Activated T-cell treated with anti-CD3 and anti-CD28 coated beads for 24 hours (primary cell): ENCODE measurements around the gene LRRC25.

Source experiments
- DNase-seq: peaks from one replicate; pipeline ENCODE4 v3.0.0-alpha.2; 2020; ENCODE audit warnings: low read depth

LRRC25 gene

GRCh38 chr19:18397242-18398202 lies at the start of gene LRRC25:
TSS of gene LRRC25 (minus strand) at chr19:18397622. CDS start at chr19:18396963, 659 bp downstream.
- no peak for DNase-seq

GRCh38 chr19:18446811-18447359 lies 49.5 kb upstream of the LRRC25 start:
- no peak for DNase-seq

GRCh38 chr19:18446145-18446810 lies 48.9 kb upstream of the LRRC25 start:
- DNase-seq: no peak

GRCh38 chr19:18445262-18445948 lies 48.0 kb upstream of the LRRC25 start:
- DNase-seq: no peak

GRCh38 chr19:18444513-18444912 lies 47.1 kb upstream of the LRRC25 start:
- DNase-seq: no peak

- no peak for DNase-seq
Measured at GRCh38 chr19:18443831-18444230, 46.4 kb upstream of the LRRC25 start.

GRCh38 chr19:18443406-18443805 lies 46.0 kb upstream of the LRRC25 start:
- DNase-seq: no peak

- DNase-seq: no peak
Measured at GRCh38 chr19:18442941-18443340, 45.5 kb upstream of the LRRC25 start.

- no peak for DNase-seq
Measured at GRCh38 chr19:18441804-18442788, 44.7 kb upstream of the LRRC25 start.

GRCh38 chr19:18440936-18441803 lies 43.7 kb upstream of the LRRC25 start:
- no peak for DNase-seq

GRCh38 chr19:18440415-18440877 lies 43.0 kb upstream of the LRRC25 start:
- DNase-seq: no peak

GRCh38 chr19:18439910-18440237 lies 42.5 kb upstream of the LRRC25 start:
- DNase-seq: no peak

GRCh38 chr19:18439025-18439909 lies 41.8 kb upstream of the LRRC25 start:
- DNase-seq: no peak

GRCh38 chr19:18438331-18439024 lies 41.1 kb upstream of the LRRC25 start:
- no peak for DNase-seq

GRCh38 chr19:18437491-18438330 lies 40.3 kb upstream of the LRRC25 start, which contains the start of gene ISYNA1:
TSS of gene ISYNA1 (minus strand) at chr19:18438133. CDS start at chr19:18437979, 154 bp downstream.
- no peak for DNase-seq

- peak; percentile 61 for DNase-seq
Measured at GRCh38 chr19:18436671-18437490, 39.5 kb upstream of the LRRC25 start.
